ENCODE measurements around the gene MED25.
"Not testable (repeated sequence)": the region's sequence is repeated elsewhere in the genome, so short reads cannot be mapped to it uniquely, and the experiment has no call there.

The MED25 gene

DNA sequence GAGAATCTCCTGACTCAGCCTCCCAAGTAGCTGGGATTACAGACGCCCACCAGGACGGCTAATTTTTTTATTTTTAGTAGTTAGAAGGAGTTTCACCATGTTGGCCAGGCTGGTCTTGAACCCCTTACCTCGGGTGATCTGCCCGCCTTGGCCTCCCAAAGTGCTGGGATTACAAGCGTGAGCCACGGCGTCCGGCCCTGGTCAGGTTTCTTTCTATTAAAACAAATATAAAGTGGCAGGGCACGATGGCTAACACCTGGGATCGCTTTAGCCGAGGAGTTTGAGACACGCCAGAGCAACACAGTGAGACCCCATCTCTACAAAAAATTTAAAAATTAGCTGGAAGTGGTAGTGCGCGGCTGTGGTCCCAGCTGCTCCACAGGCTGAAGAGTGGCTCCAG, 1.5 kb upstream of the MED25 start:
- DNase-seq (ENCODE audit: low read depth in 2 of 2) = no peak

DNA sequence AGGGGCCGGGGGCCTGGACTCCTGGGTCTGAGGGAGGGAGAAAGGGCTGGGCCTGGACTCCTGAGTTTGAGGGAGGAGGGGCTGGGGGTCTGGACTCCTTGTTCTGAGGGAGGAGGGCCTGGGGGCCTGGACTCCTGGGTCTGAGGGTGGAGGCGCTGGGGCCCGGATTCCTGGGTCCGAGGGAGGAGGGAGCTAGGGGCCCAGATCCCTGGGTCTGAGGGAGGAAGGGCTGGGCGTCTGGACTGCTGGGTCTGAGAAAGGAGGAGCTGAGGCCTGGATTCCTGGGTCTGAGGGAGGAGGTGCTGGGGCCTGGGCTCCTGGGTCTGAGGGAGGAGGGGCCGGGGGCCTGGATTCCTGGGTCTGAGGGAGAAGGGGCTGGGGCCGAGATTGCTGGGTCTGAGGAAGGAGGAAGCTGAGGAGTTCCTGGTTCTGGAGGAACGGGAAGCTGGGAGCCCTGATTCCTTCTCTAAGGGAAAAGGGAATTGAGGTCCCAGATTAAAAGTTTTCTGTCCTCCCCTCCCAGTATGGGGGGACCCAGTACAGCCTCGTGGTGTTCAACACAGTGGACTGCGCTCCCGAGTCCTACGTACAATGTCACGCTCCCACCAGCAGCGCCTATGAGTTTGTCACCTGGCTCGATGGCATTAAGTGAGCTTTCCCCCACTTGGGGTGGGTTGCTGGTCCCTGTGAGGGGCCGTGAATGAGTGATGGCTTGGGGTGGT, 721 bp downstream of the MED25 start:
- no peak for DNase-seq (ENCODE audit: low read depth in 2 of 2)

DNA sequence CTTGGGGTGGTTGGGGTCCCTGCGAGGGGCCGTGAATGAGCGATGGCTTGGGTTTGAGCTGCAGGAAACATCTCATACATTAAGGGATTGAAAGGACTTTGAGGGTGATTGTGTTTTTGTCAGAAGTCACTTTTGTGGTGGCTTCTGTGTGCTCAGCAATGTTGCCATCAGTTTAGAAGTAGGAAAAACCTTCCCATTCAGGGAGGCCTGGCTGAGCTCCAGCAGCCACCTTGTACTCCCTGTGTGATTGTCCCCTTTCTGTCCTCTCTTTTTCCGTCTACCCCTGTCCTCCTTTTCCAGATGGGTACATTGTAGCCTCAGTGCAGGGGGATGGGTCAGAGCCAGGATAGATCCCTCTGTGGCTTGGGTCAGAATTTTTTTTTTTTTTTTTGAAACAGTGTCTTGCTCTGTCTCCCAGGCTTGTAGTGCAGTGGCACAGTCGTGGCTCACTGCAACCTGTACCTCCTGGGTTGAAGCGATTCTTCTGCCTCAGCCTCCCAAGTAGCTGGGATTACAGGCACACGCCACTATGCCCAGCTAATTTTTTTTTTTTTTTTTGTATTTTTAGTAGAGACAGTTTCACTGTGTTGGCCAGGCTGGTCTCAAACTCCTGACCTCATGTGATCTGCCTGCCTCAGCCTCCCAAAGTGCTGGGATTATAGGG, 1.5 kb downstream of the MED25 start:
- DNase-seq (ENCODE audit: low read depth in 2 of 2) = not testable (repeated sequence)

DNA sequence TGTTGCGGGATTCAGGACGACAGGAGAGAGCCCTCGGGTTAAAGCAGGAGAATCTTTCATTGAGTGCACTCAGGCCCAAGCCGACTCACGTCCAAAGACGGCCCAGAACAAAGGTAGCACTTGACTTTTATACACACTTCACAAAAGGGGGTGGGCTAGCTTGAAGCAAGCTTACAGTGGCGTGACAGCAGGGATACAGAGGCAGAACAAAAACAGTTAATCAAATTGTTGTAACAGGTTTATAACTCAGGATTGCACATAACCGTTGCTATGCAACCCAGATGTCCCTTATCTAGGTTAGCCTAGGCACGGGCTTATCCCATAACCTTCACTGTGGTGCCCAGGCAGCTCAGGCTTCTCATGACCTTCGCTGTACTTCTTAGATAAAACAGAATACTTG, 2.0 kb downstream of the MED25 start:
- DNase-seq (ENCODE audit: low read depth in 2 of 2) = no peak

DNA sequence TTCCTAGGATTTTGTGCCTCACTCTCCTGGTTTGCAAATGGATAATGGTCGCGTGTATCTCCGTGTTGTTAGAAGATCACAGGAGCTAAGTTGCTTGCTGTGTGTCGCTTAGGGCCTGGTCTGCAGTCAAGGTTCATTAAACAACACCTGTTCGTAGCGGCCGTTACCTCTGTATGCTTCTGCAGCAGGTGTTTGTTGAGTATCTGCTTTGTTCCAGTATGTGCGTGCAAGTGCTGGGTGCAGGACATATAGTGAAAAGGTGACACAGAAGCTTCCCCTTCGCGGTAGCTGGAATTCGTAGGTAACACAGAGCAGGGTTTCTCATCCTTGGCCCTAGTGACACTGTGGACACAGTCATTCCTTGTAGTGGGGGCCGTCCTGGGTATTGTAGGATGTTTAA, 5.4 kb downstream of the MED25 start:
- no peak for DNase-seq (ENCODE audit: low read depth in 2 of 2)

DNA sequence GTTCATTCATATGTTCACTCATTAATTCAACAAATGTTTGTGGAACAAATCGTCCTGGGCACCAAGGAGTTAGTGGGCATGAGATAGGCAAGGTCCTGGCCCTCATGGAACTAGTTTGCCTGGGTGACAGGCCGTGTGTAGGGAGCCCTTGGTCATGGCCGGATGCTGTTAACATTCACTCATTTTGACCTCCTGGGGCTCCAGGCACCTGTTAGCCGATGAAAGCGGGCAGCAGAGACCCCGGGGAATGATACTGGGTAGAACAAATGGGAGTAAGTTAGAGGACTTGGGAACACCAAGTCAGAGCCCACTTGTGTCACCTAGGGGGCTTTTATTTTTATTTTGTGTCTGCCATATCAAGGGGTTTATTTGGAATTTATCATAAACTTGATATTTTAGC, 6.6 kb downstream of the MED25 start:
- no peak for DNase-seq (ENCODE audit: low read depth in 2 of 2)

DNA sequence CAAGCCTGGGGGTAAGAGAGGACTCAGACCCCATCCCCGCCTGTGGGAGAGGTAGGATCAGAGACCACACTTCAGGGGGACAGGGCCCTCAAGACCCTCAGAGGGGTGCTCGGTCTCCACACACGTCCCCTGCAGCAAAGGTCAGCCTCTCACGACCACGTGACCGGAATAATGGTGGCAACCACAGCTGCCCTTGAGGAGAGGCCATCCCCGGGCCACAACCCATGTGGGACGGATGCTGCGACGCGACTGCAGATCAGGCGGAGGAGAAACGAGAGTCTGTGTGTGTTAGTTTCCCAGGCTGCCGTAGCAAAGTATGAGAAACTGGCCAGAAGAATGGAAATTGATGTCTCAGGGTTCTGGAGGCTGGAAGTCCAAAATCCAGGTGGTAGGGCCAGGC, 8.9 kb downstream of the MED25 start:
- DNase-seq (ENCODE audit: low read depth in 2 of 2) = no peak

DNA sequence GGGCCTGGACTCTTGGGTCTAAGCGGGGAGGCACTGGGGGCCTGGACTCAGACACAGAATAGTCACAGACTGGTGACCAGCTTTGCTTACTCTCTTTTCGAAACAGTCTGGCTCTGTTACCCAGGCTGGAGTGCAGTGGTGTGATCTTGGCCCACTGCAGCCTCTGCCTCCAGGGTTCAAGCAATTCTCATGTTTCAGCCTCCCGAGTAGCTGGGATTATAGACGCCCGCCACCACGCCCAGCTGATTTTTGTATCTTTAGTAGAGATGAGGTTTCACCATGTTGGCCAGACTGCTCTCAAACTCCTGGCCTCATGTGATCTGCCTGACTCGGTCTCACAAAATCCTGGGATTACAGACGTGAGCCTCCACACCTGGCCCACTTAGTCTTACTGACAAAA, 11.1 kb downstream of the MED25 start:
- no peak for DNase-seq (ENCODE audit: low read depth in 2 of 2)

DNA sequence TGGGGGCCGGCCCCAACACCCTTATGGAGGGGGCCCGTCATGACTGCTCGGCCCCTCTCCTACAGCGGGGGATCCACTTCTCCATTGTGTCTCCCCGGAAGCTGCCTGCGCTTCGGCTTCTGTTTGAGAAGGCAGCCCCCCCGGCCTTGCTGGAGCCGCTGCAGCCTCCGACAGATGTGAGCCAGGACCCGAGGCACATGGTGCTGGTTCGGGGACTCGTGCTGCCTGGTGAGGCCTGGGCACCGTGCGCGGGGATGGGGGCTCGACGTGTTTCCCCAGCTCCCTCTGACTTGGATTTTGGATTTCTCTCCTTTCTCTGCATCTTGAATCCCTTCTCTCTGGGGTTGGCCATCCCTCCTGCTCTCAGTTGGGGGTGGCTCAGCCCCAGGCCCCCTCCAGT, 11.6 kb downstream of the MED25 start:
- no peak for DNase-seq (ENCODE audit: low read depth in 2 of 2)

DNA sequence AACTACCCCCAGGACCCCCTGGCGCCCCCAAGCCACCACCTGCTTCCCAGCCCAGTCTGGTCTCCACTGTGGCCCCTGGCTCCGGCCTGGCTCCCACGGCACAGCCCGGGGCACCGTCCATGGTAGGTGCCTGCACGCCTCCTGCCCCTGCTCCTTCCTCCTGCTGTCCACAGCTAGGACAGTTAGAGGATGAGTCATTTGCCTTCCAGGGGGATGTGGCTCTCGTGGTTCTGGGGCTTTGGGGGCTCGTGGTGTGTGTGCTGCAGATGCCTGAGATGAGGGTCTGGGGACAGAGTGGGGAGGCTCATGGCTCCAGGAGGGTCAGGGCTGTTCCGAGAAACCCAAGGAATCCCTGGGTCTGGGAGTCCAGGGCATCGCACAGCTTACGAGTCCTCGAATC, 12.7 kb downstream of the MED25 start:
- DNase-seq (ENCODE audit: low read depth in 2 of 2) = no peak

DNA sequence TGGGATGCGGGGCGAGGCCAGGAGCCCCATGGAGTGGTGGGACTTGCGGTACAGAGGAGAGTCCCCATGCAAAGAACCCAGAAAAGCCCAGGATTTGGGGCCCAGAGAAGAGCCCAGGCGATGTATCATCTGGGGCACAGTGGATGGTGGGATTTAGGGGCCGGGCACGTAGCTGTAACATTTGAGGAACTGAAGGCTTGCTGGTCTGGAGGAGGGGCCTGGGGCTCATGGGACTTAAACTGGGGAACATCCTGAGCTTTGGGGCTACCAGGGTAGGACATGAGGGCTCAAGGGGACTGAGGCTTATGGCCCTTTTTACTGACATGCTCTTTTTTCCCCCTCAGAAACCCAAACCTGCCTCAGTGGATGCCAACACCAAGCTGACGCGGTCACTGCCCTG, 13.5 kb downstream of the MED25 start:
- no peak for DNase-seq (ENCODE audit: low read depth in 2 of 2)

DNA sequence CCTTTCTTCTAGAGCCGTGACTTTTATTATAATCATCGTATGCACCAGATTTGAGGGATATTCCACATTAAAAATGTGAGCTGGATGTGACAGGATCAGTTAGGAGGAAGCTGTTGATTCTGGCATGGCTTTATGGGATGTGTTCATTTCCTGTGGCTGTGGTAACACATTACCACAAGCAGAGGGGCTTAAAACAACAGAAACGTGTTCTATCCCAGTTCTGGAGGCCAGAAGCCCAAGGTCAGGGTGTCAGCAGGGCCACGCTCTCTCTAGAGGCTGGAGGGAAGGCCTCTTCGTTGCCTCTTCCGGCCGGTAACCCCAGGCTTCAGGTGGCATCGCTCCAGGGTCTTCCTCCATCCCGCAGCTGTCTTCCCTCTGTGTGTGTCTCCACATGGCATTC, 14.5 kb downstream of the MED25 start:
- DNase-seq (ENCODE audit: low read depth in 2 of 2) = no peak

DNA sequence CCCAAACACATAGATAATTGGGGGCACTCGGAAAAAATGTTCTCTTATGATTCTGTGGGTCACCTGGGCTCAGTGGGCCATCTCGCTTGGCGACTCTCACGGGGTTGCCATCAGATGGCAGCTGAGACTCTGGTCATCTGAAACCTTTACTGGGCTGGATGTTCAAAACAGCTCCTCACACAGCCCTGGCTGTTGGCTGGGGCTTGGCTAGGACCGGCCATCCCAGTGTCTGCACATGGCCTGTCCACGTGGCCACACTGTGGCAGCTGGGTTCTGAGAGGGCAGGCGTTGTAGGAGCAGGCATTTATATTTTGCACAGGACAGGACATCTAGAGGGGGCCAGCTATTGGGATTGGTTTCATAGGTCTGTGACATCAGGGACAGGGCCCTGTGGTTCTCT, 15.5 kb downstream of the MED25 start:
- no peak for DNase-seq (ENCODE audit: low read depth in 2 of 2)

DNA sequence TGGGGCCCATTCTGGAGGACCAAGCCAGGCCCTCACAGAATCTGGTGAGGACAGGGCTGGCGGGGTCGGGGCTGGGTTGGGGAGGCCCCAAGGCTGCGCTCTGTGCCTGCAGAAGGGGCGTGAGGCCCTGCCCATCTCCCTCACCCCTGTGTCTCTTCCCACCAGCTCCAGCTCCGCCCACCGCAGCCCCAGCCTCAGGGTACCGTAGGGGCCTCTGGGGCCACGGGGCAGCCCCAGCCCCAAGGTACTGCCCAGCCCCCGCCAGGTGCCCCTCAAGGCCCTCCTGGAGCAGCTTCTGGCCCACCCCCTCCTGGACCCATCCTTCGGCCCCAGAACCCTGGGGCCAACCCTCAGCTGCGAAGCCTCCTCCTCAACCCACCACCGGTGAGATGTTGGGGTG, 17.5 kb downstream of the MED25 start:
- no peak for DNase-seq (ENCODE audit: low read depth in 2 of 2)

DNA sequence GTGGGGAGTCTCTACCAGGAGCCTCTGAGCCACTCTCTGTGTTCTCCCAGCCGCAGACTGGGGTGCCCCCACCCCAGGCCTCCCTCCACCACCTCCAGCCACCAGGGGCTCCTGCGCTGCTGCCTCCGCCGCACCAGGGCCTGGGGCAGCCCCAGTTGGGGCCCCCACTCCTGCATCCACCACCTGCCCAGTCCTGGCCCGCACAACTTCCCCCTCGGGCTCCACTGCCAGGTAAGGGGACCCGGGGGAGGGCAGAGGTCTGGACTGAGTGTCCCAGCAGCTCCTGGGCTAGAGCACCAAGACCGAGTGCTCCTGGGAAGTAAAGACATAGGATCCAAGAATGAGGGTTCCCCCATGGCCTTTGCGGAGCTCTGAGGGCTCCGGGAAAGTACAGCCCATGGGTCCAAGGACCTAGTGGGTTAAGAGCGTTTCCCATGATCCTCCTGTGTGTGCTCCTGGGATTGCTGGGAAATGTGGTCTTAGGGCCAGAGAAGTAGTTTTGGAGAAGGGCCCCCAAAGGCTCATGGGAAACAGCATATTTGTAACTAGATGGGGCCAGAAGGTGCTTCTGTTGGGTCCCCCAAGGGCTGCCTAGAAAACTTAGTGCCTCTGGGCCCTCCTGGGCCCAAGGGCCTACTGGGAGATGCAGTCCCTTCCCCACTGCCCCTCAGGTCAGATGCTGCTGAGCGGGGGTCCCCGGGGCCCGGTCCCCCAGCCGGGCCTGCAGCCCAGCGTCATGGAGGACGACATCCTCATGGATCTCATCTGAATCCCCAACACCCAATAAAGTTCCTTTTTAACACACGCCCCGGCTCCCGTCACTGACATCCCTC, 18.3 kb downstream of the MED25 start:
- DNase-seq (ENCODE audit: low read depth in 2 of 2) = no peak

DNA sequence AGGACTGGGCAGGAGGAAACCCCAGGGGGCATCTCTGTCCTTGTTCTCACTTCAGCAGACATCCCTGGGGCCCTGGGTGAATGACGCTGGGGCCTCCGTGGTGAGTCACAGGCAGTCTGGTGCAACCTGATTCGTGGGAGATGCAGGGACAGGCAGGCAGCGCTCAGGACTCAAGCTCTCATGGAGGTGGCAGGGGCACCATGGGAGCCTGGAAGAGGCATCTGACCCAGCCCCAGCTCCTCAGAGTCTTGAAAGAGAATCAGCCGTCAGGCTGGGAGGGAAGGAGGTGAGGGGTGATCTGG, 18.9 kb downstream of the MED25 start:
- DNase-seq (ENCODE audit: low read depth in 2 of 2) = no peak

DNA sequence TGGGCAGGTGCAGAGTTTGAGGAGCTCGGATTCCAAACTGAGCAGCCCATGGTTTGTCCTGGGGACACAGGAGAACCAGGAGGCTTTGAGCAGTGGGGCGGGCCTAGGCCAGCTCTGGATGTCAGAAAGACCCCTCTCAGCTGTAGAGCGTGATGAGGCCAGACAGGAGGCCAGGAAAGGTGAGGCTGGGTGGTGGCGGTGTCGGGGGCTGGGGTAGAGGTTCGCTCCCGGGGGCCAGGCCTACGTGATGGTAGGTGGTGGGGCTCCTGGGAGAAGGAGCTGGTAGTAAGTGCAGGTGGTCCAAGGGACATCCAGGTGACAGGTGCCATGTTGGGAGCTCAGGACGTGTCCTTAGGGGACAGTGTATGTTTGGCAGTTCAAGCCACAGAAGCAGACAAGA, 19.3 kb downstream of the MED25 start:
- no peak for DNase-seq (ENCODE audit: low read depth in 2 of 2)

DNA sequence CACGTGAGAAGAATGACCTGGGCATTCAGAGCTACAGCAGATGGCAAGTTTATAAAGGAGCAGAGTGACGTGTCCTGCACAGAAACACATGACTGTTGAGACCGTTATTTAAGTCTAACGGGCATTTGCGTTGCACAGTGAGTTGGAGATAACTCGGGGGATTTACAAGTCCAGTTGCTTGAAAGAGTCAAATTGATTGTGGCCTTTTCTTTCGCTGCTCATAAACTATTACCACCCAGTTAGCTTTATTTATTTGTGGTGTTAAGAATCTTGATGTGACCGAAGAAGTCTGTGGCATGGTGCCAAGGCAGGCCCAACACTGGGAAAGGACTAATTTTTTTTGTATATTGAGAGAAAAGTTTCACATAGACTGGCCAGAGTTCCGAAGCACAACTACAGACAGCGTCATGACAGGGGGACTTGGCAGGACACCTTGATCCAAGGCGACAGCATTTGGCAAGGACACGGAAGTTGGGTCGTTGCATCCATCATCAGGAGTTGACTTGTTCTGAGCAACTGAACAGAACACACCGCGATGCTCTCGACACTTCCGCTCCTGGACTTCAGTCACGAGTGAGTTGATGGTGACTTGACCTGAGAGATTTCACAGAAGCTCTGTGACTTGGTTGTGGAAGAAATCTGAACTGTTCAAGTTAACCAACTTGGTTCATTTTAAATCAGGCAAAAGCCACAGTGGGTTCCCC, 20.9 kb downstream of the MED25 start:
- DNase-seq (ENCODE audit: low read depth in 2 of 2) = no peak

DNA sequence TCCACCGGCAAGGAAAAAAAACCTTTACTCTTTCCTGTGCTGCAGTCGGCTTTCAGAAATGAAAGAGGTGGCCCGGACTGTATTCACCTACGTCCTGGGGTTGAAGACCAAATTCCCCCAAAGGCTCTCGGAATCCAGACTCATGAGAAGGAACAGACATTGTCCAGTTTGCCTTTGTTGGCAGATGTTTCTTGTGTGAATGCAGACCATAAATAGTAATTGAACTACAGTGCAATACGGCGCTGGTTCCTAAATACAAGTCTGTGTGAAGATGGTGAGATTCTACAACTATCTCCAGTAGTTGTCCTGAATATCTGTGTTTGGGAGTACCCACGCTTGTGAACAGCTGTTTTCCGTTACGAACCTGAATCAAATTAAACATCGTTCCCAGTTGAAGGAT, 21.6 kb downstream of the MED25 start:
- no peak for DNase-seq (ENCODE audit: low read depth in 2 of 2)

DNA sequence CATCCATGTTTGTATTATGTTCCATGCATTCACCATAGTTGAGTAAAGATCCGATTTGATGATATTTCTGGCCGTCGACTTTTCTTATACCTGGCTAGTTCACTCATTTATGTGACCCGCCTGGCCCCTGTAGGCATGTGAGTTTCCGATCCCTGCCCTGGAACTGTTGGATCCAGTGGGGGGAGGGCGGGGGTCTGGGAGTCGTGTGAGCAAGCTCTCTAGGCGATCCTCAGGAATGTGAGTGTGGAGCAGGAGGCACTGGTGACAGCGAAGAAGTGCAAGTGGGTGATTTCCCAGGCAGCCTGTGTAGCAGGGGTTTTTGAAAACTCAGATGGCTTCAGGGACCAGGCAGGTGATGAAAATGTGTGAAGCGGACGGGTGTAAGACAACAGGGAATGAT, 22.2 kb downstream of the MED25 start:
- no peak for DNase-seq (ENCODE audit: low read depth in 2 of 2)

DNA sequence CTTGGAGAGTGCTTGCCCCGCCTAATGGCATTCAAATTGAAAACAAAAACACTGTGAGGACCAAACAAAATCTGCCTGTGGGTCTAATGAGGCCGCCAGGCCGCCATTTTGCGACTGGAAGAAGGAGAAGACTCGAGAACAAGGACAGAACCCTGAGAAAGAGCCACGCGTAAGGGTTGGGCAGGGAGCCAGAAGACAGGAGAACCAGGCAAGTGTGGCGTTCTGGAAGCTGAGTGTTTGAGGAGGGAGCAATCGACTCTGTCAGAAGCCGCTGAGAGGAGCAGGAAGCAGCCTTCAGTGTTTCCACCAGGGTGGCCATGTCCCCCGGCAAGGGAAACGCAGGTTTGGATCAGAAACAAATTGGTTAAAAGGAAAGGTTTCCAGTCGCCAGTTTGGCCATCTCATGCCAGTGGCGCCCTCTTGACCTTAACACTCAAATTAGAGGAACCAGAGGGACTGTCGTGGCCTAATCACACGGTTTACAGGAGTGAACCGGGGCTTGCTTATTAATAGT, 22.7 kb downstream of the MED25 start:
- DNase-seq (ENCODE audit: low read depth in 2 of 2) = no peak

DNA sequence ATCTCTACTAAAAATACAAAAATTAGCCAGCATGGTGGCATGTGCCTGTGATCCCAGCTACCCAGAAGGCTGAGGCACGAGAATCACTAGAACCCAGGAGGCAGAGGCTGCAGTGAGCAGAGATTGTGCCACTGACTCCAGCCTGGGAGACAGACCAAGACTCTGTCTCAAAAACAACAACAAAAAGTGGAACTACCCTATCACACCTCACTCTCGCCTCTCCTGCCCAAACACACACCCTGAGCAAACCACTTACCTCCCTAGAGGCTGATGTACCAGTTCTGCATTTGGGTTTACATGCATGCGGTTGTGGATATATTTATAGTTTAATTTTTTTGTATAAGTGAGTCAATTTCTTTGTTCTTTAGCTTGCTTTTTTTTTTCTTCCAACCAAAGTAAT, 25.2 kb downstream of the MED25 start:
- no peak for DNase-seq (ENCODE audit: low read depth in 2 of 2)

Measured in stimulated activated CD8-positive, alpha-beta memory T cell treated with anti-CD3 and anti-CD28 coated beads, Interleukin-7, amount 100 ng/mL, for 1 hour (primary cell).